Vagina (tissue), 2 donors: ENCODE results near the gene GIPC2.

ENCODE experiments used
- CTCF ChIP-seq, 3 experiments: fragments of 450-650 bp in 2 of 3; fragments of 200-600 bp in 1 of 3; sonication (generic) in 1 of 3; IDR thresholded peaks; one replicate each; pipeline ENCODE4 v1.5.1; 2017 to 2019; ENCODE audit warnings: antibody characterized with exemption in 3 of 3, mild to moderate bottlenecking in 2 of 3, moderate library complexity in 2 of 3
- POLR2A ChIP-seq, 2 donors: fragments of 450-650 bp; IDR thresholded peaks; one replicate each; pipeline ENCODE4 v1.6.1; 2017; ENCODE audit warnings: antibody characterized with exemption in 2 of 2, mild to moderate bottlenecking in 2 of 2, moderate library complexity in 2 of 2
- POLR2AphosphoS5 ChIP-seq, 2 donors: sonication (generic); formaldehyde crosslinking; IDR thresholded peaks; one replicate each; pipeline ENCODE4 v1.9.0; 2017; ENCODE audit warnings: antibody characterized with exemption in 2 of 2, mild to moderate bottlenecking in 2 of 2, low read depth in 1 of 2; ENCODE audit not compliant: insufficient read depth in 1 of 2

GRCh38 chr1:78136680-78137079 lies 90.9 kb downstream of the GIPC2 start:
- TF ChIP-seq CTCF (IDR thresholded peaks at IDR 0.05) (no peak), POLR2AphosphoS5 (IDR thresholded peaks at IDR 0.05; ENCODE audit: insufficient read depth in 1 of 2, low read depth in 1 of 2) (no peak), POLR2A (IDR thresholded peaks at IDR 0.05) (no peak)
